Activated B cell treated with CpG ODN at 0.5 μM for 24 hours (primary cell): ENCODE results near the gene PFKFB4. TPM values are rescaled to one million over a fixed set of nuclear protein-coding genes. Genes with fewer than 3 reads are reported as not detected.

ENCODE experiments used
- ATAC-seq: fragments of 200-7000 bp; cut with Tn5 transposase; one replicate; pipeline ENCODE4 v1.10.0; 2021; ENCODE audit warnings: low read depth, mild to moderate bottlenecking, moderate library complexity
- CTCF ChIA-PET: fragments of 350-600 bp; sonication (Branson Sonifier 250); formaldehyde crosslinking; loops from one replicate; lab custom pipeline; 2021; ENCODE audit warnings: antibody characterized with exemption; lab: Charles Lee
- POLR2A ChIA-PET: fragments of 350-600 bp; sonication (Branson Sonifier 250); formaldehyde crosslinking; loops from one replicate; lab custom pipeline; 2021; ENCODE audit warnings: antibody characterized with exemption; lab: Charles Lee
- DNase-seq: peaks from one replicate; pipeline ENCODE4 v3.0.0; 2022
- H3K27ac Mint-ChIP-seq: one replicate; pipeline ENCODE4 v1.8.0; 2020; ENCODE audit warnings: mixed read lengths
- H3K27me3 Mint-ChIP-seq: one replicate; pipeline ENCODE4 v1.8.0; 2021; ENCODE audit warnings: mixed read lengths
- H3K36me3 Mint-ChIP-seq: one replicate; pipeline ENCODE4 v1.8.0; 2021; ENCODE audit warnings: low read depth, mixed read lengths
- H3K4me1 Mint-ChIP-seq: one replicate; pipeline ENCODE4 v1.8.0; 2021; ENCODE audit warnings: mixed read lengths
- H3K4me3 Mint-ChIP-seq: one replicate; pipeline ENCODE4 v1.8.0; 2020; ENCODE audit warnings: mild to moderate bottlenecking, mixed read lengths
- H3K9me3 Mint-ChIP-seq: one replicate; pipeline ENCODE4 v1.8.0; 2020; ENCODE audit warnings: mixed read lengths
- CTCF ChIP-seq: fragments of 200-600 bp; IDR thresholded peaks from one replicate; pipeline ENCODE4 v1.8.0; 2022; ENCODE audit warnings: antibody characterized with exemption, mild to moderate bottlenecking
- intact Hi-C: fragments of 100-400 bp; cut with micrococcal nuclease; formaldehyde crosslinking; loops from one replicate; pipeline ENCODE4 v1.15.1; 2024
- total RNA-seq: library from RNA; stranded (reverse); gene quantifications from 2 replicates; pipeline ENCODE4 v1.2.3, GENCODE V29; 2022

PFKFB4 gene
- 2.0 and 3.2 TPM in 2 replicates for total RNA-seq

- Mint-ChIP-seq H3K4me3 (peak within 1 kb of the TSS; percentile 86), H3K27ac (peak within 1 kb of the TSS; percentile 87), H3K27me3 (no peaks in the 10 kb centered on the region), H3K36me3 (no peaks in the 10 kb centered on the region), H3K4me1 (peaks cover 33% of the 10 kb centered on the region), H3K9me3 (no peaks in the 10 kb centered on the region)
- peak; percentile 98 for DNase-seq
- intact Hi-C loops: loop anchor here (1.0 to 5.0 kb wide), 13 partner anchors 50 to 1372 kb away; partner anchors contain the start of genes APEH, CCDC51, IP6K1 and IP6K2
- peak; percentile 89 for ATAC-seq
- TF ChIP-seq CTCF: no peak
- CTCF ChIA-PET: interaction anchor here (1.2 to 3.0 kb wide), 2 partner anchors 121 to 156 kb away, joined by 11 to 20 read pairs; no protein-coding TSS in a partner anchor
- POLR2A ChIA-PET: interaction anchor here (0.5 to 2.7 kb wide), 14 partner anchors 14 to 1928 kb away, joined by 3 to 18 read pairs (median 4); partner anchors contain the start of genes ATRIP, CCDC51, QRICH1 and SLC26A6
Measured at GRCh38 chr3:48556796-48557626, at the start of gene PFKFB4. TSS of gene PFKFB4 (minus strand) at chr3:48556803. CDS start at chr3:48556777, 26 bp downstream.

GRCh38 chr3:48601622-48601994 lies 45.0 kb upstream of the PFKFB4 start:
- no peak overlapping the region for H3K27ac Mint-ChIP-seq
- POLR2A ChIA-PET: interaction anchor here (0.7 kb wide), 1 partner anchor 8 kb away, joined by 3 read pairs; no protein-coding TSS in a partner anchor
- H3K9me3 Mint-ChIP-seq: no peaks in the 10 kb centered on the region
- H3K4me3 Mint-ChIP-seq: no peak overlapping the region
- H3K27me3 Mint-ChIP-seq: no peaks in the 10 kb centered on the region
- TF ChIP-seq CTCF: no peak
- intact Hi-C loops: no loop called here
- no peaks in the 10 kb centered on the region for H3K4me1 Mint-ChIP-seq
- peaks cover 88% of the 10 kb centered on the region for H3K36me3 Mint-ChIP-seq
- CTCF ChIA-PET: no interaction called here
- DNase-seq: no peak
- ATAC-seq: no peak

- DNase-seq: no peak
- H3K4me3 Mint-ChIP-seq: no peak overlapping the region
Measured at GRCh38 chr3:48600711-48601621, 44.4 kb upstream of the PFKFB4 start.

GRCh38 chr3:48599509-48600285 lies 43.1 kb upstream of the PFKFB4 start:
- no peak for DNase-seq
- no peak overlapping the region for H3K27ac Mint-ChIP-seq
- H3K9me3 Mint-ChIP-seq: no peaks in the 10 kb centered on the region
- peaks cover 72% of the 10 kb centered on the region for H3K36me3 Mint-ChIP-seq
- H3K4me3 Mint-ChIP-seq: no peak overlapping the region
- intact Hi-C loops: no loop called here
- ChIA-PET CTCF (no interaction called here), POLR2A (no interaction called here)
- peaks cover under 1% of the 10 kb centered on the region for H3K27me3 Mint-ChIP-seq
- peaks cover 9% of the 10 kb centered on the region for H3K4me1 Mint-ChIP-seq
- ATAC-seq: no peak
- TF ChIP-seq CTCF: no peak

More at GRCh38 chr3:48600711-48601621, 44.4 kb upstream of the PFKFB4 start:
- CTCF ChIA-PET: no interaction called here
- Mint-ChIP-seq H3K27ac (no peak overlapping the region), H3K27me3 (no peaks in the 10 kb centered on the region), H3K9me3 (no peaks in the 10 kb centered on the region), H3K36me3 (peaks cover 85% of the 10 kb centered on the region), H3K4me1 (peaks cover 2% of the 10 kb centered on the region)
- ATAC-seq: no peak
- POLR2A ChIA-PET: no interaction called here
- intact Hi-C loops: no loop called here
- TF ChIP-seq CTCF: no peak
